ENCODE data around the gene BNIPL.

Gene BNIPL

DNA sequence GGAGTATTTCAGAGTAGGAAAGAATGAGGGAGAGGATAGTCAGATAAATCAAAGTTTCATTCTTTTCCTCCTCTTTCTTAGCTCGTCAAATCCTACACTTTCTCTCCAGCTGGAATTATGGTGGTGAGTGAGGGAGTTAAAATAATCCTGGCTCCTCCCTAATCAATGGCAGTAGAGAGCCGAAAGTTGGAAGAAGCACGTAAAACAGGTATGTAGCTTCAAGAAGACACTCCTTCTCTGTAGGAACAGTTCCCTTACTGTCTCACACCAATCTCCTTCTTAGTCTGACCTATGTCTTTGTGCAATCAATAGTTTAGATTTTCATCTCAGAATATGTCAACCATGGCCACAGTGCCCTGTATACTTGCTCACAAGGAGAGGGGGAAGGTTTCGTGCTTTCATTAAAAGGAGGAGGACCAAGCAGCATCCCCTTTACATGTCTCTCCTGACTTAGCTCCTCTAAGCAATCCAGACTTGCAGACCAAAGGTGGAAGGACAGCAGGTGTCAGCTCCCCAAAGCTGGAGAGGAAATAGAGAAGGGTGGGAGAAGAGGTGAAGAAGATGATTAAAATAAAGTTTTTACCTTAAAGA is 30.6 kb upstream of the BNIPL start:
- peak overlapping the region; percentile 69 for H3K4me3 ChIP-seq (ENCODE audit: low read length)
- peak overlapping the region; percentile 85 for H3K4me2 ChIP-seq (ENCODE audit: low read depth, low read length)
- H2AFZ ChIP-seq (ENCODE audit: low read length): peak overlapping the region; percentile 83
- H3K79me2 ChIP-seq (ENCODE audit: low read length): peaks cover 26% of the 10 kb centered on the region; the same call in 1 of the 2 replicates
- H3K27me3 ChIP-seq (replicated peaks; ENCODE audit: insufficient read depth, low read length): no peaks in the 10 kb centered on the region
- H4K20me1 ChIP-seq (ENCODE audit: insufficient read depth, low read length): no peaks in the 10 kb centered on the region
- peaks cover 21% of the 10 kb centered on the region for H3F3A ChIP-seq (ENCODE audit: insufficient read depth, low read length)
- no peak for DNase-seq
- H3K27ac ChIP-seq (ENCODE audit: low read length): peak overlapping the region; percentile 79
- TF ChIP-seq EZH2phosphoT487 (IDR thresholded peaks at IDR 0.05; ENCODE audit: low read length): no peak
- TF ChIP-seq, protein P1, sequence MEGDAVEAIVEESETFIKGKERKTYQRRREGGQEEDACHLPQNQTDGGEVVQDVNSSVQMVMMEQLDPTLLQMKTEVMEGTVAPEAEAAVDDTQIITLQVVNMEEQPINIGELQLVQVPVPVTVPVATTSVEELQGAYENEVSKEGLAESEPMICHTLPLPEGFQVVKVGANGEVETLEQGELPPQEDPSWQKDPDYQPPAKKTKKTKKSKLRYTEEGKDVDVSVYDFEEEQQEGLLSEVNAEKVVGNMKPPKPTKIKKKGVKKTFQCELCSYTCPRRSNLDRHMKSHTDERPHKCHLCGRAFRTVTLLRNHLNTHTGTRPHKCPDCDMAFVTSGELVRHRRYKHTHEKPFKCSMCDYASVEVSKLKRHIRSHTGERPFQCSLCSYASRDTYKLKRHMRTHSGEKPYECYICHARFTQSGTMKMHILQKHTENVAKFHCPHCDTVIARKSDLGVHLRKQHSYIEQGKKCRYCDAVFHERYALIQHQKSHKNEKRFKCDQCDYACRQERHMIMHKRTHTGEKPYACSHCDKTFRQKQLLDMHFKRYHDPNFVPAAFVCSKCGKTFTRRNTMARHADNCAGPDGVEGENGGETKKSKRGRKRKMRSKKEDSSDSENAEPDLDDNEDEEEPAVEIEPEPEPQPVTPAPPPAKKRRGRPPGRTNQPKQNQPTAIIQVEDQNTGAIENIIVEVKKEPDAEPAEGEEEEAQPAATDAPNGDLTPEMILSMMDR (IDR thresholded peaks at IDR 0.05; ENCODE audit: low read length): no peak
- TF ChIP-seq EZH2 (optimal IDR thresholded peaks at IDR 0.05; ENCODE audit: low read depth, low read length): no peak
- no peaks in the 10 kb centered on the region for H3K36me3 ChIP-seq (replicated peaks; ENCODE audit: insufficient read depth, low read length)
- no peaks in the 10 kb centered on the region for H3K9me2 ChIP-seq (replicated peaks; ENCODE audit: insufficient read depth, low read length)
- peaks cover 23% of the 10 kb centered on the region for H3K4me1 ChIP-seq (ENCODE audit: low read length)
- no peaks in the 10 kb centered on the region for H3K9me3 ChIP-seq (replicated peaks; ENCODE audit: insufficient read depth, low read length)
- H3K9ac ChIP-seq (ENCODE audit: low read length): peak overlapping the region; percentile 75

DNA sequence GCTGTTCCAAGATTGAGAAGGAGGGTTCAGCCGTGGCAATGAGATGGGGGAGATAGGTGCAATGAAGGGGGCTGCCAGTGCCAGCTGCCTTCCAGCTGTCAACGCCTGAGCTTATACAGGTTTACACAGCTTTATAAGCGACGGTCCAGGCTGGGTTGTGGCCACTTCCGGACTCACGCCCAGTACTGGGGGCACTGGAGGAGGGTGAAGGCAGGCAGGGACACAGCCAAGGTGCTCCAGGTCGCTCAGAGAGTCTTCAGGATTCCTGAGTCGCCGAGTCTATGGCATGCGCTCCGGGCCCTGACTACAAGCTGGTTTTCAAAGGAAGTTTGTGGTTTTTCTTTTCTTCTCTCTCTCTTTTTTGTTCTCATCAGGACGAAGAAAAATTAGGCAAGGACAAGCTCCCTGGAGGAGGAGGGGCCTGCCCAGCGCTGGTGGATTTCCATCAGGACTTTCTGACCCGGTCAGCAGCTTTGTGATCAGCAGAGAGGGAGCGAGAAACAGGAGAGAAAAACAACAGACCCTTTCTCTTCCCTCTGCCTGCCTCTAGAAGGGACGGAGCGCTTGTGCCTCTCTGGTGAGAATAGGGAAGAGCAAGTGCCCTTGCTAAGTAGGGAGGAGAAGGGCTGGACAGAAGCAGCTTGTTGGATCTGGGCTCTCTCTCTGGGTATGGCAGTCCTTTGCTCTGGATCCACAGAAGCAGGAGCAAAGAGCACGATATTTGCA is 29.9 kb upstream of the BNIPL start, which contains the start of gene MINDY1:
TSS of gene MINDY1 (minus strand) at position 576 of the 726 bp plus-strand sequence. CDS start 4,285 bp downstream, outside the sequence.
- H3K9ac ChIP-seq (ENCODE audit: low read length): peak within 1 kb of the TSS; percentile 75
- peak within 1 kb of the TSS; percentile 85 for H3K4me2 ChIP-seq (ENCODE audit: low read depth, low read length)
- DNase-seq: peak; percentile 79
- no peaks in the 10 kb centered on the region for H4K20me1 ChIP-seq (ENCODE audit: insufficient read depth, low read length)
- H3K4me3 ChIP-seq (ENCODE audit: low read length): peak within 1 kb of the TSS; percentile 82
- H3K4me1 ChIP-seq (ENCODE audit: low read length): peaks cover 23% of the 10 kb centered on the region
- peaks cover 26% of the 10 kb centered on the region; the same call in 1 of the 2 replicates for H3K79me2 ChIP-seq (ENCODE audit: low read length)
- no peaks in the 10 kb centered on the region for H3K9me2 ChIP-seq (replicated peaks; ENCODE audit: insufficient read depth, low read length)
- no peaks in the 10 kb centered on the region for H3K36me3 ChIP-seq (replicated peaks; ENCODE audit: insufficient read depth, low read length)
- TF ChIP-seq EZH2phosphoT487 (IDR thresholded peaks at IDR 0.05; ENCODE audit: low read length): no peak
- TF ChIP-seq, protein P1 (IDR thresholded peaks at IDR 0.05; ENCODE audit: low read length): peak; percentile 70
- H3K27ac ChIP-seq (ENCODE audit: low read length): peak within 1 kb of the TSS; percentile 79
- peak within 1 kb of the TSS; percentile 83 for H2AFZ ChIP-seq (ENCODE audit: low read length)
- no peaks in the 10 kb centered on the region for H3K27me3 ChIP-seq (replicated peaks; ENCODE audit: insufficient read depth, low read length)
- no peaks in the 10 kb centered on the region for H3K9me3 ChIP-seq (replicated peaks; ENCODE audit: insufficient read depth, low read length)
- H3F3A ChIP-seq (ENCODE audit: insufficient read depth, low read length): peaks cover 21% of the 10 kb centered on the region

DNA sequence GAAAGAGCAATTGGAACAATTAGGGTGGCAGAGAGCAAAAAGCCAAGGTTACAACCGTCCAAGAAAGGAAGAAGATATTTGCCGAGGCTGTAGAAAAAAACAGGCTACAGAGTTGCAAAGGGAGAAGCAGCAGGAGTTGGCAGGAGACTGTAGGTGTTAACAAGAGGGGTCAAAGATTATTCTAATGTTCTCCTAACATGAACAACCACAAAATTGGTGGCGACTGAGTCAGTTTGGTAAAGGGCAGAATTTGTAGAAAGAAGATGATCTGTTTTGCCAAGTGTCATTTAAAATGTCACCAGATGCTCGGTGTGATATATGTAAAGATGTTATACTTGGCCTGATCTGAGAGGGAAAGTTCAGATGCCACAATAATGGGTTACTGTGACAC is 28.5 kb upstream of the BNIPL start:
- TF ChIP-seq EZH2phosphoT487 (IDR thresholded peaks at IDR 0.05; ENCODE audit: low read length) (no peak), EZH2 (optimal IDR thresholded peaks at IDR 0.05; ENCODE audit: low read depth, low read length) (no peak)
- TF ChIP-seq, protein P1 (IDR thresholded peaks at IDR 0.05; ENCODE audit: low read length): no peak
- Histone ChIP-seq H3K36me3 (replicated peaks; ENCODE audit: insufficient read depth, low read length) (no peaks in the 10 kb centered on the region), H3K9me3 (replicated peaks; ENCODE audit: insufficient read depth, low read length) (no peaks in the 10 kb centered on the region), H4K20me1 (ENCODE audit: insufficient read depth, low read length) (no peaks in the 10 kb centered on the region), H2AFZ (ENCODE audit: low read length) (peak overlapping the region; percentile 62), H3K9ac (ENCODE audit: low read length) (peak overlapping the region; percentile 75), H3K4me3 (ENCODE audit: low read length) (peak overlapping the region; percentile 82), H3K4me2 (ENCODE audit: low read depth, low read length) (peak overlapping the region; percentile 85), H3K27ac (ENCODE audit: low read length) (peak overlapping the region; percentile 79), H3K9me2 (replicated peaks; ENCODE audit: insufficient read depth, low read length) (no peaks in the 10 kb centered on the region), H3F3A (ENCODE audit: insufficient read depth, low read length) (peaks cover 21% of the 10 kb centered on the region), H3K27me3 (replicated peaks; ENCODE audit: insufficient read depth, low read length) (no peaks in the 10 kb centered on the region), H3K79me2 (ENCODE audit: low read length) (peaks cover 26% of the 10 kb centered on the region; the same call in 1 of the 2 replicates), H3K4me1 (ENCODE audit: low read length) (peaks cover 23% of the 10 kb centered on the region)
- DNase-seq: no peak
